ENCODE data around the gene CDCA3.

CDCA3 gene

DNA sequence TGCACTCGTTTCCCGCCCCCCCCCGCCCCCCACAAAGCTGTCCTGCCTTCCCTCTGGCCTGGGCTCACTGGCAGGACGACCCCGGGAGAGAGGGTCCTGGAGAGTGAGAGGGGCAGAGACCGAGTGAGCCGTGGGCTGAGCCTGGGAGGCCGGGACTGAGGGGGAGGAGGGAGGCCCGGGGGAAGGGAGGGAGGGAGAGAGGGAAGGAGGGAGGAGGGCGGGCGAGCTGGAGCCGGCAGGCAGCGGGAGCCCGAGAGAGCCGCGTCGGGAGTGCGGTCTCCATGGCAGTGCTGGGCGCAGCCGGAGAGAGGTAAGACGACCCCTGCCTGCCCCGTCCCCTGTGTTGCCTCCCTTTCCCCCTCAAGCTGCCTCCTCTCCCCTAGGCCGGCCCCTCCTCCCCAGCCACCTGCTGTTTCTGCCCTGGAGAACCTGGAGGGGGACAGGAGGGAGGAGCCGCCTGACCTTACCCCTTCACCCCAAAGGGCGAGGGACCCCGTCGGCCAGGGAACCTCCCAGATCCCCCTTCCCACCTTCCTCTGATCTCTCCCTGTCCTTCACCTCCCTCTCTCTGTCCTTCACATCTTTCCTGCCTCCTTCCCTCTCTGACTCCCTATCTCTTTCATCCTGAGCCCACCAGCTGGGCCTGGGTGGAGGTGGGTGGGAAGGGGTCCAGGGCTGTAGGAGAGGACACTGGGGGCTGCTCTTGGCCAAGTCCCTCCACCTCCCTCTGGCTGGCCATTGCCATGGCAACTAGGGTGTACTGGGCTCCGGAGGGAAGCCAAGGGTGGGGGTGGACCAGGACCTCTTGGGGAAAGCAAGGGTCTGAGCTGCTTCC, 29.3 kb downstream of the CDCA3 start, which contains the start of gene GPR162:
Gene GPR162, plus strand, starts transcription at position 231 of the 835 bp plus-strand sequence. CDS start 2,078 bp downstream, outside the sequence.
- DNase-seq (ENCODE audit: low read depth in 1 of 2, low spot score in 1 of 2) = no peak

DNA sequence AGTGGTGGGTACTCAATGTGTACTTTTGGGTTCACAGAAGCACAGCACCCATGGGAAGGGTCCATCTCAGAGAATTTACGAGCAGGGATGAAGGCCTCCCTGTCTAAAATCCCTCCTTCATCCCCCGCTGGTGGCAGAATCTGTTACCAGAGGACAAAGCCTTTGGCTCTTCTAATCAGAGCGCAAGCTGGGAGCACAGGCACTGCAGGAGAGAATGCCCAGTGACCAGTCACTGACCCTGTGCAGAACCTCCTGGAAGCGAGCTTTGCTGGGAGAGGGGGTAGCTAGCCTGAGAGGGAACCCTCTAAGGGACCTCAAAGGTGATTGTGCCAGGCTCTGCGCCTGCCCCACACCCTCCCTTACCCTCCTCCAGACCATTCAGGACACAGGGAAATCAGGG, 30.9 kb downstream of the CDCA3 start:
- DNase-seq (ENCODE audit: low read depth in 1 of 2, low spot score in 1 of 2) = no peak

DNA sequence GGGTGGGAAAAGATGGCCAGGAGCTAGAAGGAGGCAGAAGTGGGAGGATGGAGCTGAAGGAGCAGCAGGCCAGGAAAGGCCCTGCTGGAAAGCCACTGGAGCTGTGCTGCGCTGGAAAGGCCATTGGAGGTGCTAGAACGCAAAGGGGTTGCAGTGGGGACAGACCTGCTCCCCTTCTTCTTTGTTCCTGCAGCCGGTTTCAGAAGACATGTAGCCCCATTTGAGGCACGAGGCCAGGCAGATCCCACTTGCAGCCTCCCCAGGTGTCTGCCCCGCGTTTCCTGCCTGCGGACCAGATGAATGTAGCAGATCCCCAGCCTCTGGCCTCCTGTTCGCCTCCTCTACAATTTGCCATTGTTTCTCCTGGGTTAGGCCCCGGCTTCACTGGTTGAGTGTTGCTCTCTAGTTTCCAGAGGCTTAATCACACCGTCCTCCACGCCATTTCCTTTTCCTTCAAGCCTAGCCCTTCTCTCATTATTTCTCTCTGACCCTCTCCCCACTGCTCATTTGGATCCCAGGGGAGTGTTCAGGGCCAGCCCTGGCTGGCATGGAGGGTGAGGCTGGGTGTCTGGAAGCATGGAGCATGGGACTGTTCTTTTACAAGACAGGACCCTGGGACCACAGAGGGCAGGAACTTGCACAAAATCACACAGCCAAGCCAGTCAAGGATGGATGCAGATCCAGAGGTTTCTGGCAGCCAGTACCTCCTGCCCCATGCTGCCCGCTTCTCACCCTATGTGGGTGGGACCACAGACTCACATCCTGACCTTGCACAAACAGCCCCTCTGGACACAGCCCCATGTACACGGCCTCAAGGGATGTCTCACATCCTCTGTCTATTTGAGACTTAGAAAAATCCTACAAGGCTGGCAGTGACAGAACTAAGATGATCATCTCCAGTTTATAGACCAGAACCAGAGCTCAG, 31.7 kb downstream of the CDCA3 start:
- DNase-seq (ENCODE audit: low read depth in 1 of 2, low spot score in 1 of 2) = no peak

DNA sequence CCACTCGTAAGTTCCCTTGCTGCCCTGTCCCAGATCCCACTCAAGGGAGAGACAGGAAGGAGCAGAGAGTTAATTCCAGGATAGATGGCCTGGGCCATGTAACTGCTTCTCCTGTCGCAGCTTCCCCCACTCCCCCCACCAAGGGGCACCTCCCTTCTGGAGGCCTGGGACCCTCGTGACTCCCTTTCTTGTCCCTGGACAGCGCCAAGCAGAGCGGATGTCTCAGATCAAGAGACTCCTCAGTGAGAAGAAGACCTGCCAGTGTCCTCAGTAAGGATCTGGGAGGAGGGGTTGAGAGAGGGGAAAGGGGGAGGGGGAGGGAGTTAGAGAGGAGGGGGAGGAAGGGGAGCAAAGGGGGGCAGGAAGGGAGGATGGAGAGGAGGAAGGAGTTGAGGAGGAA, 32.4 kb downstream of the CDCA3 start:
- DNase-seq (ENCODE audit: low read depth in 1 of 2, low spot score in 1 of 2) = no peak

DNA sequence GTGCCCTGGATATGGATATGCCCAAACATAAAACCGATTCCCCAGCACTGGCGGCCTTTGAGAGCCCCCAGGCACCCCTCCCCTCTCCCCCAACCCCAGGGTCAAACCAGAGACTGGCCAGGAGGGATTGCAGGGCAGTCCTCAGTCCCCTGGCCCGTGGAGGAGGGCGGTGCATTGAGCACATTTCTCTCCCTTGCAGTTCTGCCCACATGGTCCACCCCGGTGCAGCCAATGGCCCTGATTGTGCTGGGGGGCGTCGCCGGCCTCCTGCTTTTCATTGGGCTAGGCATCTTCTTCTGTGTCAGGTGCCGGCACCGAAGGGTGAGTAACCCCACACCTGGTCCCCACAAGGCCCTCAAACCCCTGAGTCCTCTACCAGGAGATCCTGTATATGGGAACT, 32.9 kb downstream of the CDCA3 start:
- DNase-seq (ENCODE audit: low read depth in 1 of 2, low spot score in 1 of 2) = no peak

DNA sequence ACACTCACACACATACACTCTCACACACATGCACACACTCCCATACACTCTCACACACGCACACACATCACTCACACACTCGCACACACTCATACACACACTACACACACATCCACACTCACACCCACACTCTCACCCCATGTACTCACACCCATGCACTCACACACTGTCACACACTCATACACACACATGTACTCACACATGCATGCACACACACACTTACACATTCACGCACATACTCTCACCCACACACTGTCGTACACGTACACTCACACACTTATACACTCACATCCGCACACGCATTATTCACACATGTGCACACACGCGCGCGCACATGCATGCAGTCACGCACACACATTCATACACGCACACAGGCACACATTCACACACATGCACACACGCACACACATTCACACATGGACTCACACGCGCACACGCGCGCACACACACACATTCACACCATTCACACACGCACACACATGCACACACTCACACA, 33.4 kb downstream of the CDCA3 start:
- DNase-seq (ENCODE audit: low read depth in 1 of 2, low spot score in 1 of 2) = no peak

DNA sequence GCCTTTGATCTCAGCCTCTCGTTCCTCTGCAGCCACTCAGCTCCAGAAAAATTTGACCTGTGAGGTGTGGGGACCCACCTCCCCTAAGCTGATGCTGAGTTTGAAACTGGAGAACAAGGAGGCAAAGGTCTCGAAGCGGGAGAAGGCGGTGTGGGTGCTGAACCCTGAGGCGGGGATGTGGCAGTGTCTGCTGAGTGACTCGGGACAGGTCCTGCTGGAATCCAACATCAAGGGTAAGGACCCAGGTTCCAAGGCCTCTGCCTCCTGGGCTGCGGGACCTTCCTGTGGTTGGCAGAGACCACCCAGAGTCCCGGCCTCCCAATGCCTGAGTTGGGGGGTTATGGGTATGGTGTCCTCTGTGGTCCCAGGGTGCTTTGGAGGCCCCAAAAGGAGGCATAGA, 34.0 kb downstream of the CDCA3 start:
- DNase-seq (ENCODE audit: low read depth in 1 of 2, low spot score in 1 of 2) = no peak

DNA sequence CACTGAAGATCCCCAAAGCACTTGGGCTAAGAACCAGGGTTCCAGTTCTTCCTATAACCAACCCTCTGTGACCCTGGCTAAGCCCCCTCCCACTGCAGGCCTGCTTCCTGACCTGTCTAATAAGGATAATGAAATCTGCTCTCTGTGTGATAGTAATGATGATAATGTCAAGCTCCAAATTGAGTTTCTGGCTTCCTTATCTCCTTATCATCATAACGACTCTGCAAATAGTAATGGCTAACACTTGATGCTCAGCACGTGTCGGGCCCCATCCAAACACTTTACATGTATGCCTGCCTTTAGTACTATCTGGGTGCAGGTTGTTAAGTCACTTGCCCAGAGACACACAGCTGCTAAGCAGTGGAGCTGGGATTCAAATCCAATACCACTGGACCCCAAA, 34.5 kb downstream of the CDCA3 start:
- no peak for DNase-seq (ENCODE audit: low read depth in 1 of 2, low spot score in 1 of 2)

DNA sequence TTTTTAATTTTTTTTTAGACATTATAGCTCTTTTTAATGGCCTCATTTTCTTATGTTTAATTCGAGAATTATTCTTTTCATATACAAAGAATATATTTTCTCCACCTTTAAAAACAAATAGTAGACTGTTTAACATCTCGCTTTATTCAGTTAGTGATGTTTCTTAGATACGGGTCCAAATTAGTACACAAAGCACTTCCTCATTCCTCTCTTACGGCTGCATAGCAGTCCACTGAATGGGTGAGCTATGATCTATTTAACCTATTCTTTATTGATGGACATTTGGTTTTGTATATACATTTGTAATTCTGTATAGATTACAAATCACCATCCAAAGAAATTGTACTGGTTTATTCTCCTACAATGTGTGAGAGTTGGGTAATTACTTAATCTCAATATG, 37.7 kb downstream of the CDCA3 start:
- no peak for DNase-seq (ENCODE audit: low read depth in 1 of 2, low spot score in 1 of 2)

DNA sequence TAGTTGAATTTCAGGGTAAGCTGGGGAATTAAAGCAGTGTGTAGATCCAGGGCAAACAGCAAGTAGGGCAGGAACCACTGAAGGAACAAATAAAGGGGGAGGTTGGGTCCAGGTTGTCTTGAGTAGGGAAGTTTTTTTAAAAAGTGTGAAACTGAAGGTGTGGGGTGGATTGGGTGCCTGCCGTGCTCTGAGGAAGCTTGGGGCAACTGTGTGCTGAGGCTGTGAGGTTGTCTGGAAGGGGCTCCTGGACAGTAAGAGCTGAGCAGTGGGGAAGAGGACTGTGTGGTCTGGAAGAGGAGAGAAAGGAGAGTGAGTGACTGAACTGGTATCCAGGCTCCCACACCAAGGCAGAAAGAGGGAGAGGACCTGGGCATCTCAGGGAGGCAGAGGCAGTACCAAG, 40.3 kb downstream of the CDCA3 start:
- DNase-seq (ENCODE audit: low read depth in 1 of 2, low spot score in 1 of 2) = no peak

DNA sequence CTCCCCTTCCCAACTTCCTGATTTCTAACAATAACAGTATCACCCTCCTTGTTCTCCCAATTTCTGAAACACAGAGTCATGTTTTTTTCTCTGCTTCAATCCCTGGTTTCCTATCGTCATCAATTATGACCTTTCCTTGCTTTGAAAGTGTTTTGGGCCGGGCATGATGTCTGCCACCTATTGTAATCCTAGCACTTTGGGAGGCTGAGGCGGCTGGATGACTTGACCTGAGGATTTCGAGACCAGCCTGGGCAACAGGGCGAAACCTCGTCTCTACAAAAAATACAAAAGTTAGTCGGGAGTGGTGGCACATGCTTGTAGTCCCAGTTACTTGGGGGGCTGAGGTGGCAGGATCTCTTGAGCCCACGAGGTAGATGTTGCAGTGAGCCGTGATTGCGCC, 42.0 kb downstream of the CDCA3 start:
- DNase-seq (ENCODE audit: low read depth in 1 of 2, low spot score in 1 of 2) = no peak

DNA sequence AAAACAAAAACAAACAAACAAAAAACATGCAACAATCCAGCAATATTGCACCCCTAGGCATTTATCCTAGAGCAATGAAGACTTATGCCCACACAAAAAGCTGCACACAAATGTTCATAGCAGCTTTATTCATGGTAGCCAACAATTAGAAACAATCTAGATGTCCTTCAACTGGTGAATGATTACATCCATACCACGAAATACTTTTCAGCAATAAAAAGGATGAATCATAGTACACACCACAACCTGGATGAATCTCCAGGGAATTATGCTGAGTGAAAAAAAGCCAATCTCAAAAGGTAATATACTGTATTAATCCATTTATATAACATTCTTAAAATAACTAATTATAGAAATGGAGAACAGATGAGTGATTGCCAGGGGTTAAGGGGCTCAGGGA, 43.9 kb downstream of the CDCA3 start:
- no peak for DNase-seq (ENCODE audit: low read depth in 1 of 2, low spot score in 1 of 2)

DNA sequence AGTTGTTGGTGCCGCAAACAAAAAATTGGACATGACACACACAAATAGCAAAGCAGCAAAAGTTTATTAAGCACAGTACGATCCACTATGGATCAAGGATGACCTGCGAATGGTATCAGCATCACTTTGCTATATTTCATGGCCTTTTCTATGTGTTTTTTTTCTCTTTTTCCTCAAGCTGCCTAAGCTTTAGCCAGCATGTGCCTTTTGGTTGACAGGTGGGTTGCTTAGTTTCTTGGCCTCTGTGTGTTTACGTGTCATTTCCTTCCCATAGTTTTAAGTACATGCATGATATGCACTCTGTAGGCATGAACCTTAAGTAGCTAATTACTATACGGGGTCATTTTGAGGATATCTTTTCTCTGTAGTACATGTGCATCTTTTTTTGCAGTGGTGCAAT, 51.9 kb downstream of the CDCA3 start:
- DNase-seq (ENCODE audit: low read depth in 1 of 2, low spot score in 1 of 2) = no peak
